Activated CD4-positive, alpha-beta T cell treated with anti-CD3 and anti-CD28 coated beads, Interleukin-2, amount 50 U/mL, for 48 hours (primary cell): ENCODE results near the gene ADAMTS7.

Experiments used
- DNase-seq, 2 experiments: peaks; one replicate each; pipeline ENCODE4 v3.0.0-alpha.2; 2020

The ADAMTS7 gene

GRCh38 chr15:78714890-78715289, 96.4 kb downstream of the ADAMTS7 start:
- DNase-seq: no peak

DNA sequence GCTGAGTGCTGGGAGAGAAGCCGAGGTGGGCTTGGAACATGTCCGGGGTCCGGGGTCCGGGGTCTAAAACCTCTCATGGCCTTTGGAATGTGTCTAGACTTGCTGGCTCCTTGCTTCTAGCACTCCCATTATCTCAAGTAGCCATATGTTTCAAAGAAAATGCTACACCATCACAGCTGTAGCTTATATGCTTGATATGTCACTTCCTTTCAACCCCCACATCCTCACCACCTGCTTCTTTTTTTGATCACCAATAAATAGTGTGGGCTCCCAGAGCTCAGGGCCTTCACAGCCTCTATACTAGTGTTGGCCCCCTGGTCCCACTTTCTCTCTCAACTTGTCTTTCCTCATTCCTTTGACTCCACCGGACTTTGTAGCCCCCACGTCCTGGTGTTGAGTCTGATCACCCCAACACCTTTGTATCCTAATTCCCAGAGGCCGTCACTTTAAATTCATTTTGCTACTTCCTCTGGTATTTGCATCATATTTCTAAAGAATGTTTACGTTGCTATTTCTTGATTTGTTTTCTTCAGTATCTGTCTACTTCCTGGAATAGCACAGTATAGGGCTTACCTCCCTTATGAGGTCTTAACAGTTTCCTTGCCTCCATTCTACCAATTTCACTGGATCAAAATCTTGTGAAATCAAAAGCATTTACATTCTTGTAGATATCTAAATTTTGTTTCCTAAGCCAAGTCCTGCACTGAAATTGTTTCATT, 98.3 kb downstream of the ADAMTS7 start:
- no peak for DNase-seq

DNA sequence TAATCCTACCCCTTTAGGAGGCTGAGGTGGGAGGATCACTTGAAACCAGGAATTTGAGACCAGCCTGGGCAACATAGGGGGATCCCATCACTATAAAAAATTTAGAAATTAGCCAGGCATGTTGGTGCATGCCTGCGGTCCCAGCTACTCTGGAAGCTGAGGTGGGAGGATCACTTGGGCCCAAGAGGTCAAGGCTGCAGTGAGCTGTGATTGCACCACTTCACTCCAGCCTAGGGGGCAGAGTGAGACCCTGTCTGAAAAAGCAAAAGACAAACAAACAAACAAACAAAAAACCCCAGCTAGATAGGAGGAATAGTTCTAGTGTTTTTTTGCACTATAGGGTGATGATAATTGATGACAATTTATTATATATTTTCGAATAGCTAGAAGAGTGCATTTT, 99.6 kb downstream of the ADAMTS7 start:
- DNase-seq: no peak

DNA sequence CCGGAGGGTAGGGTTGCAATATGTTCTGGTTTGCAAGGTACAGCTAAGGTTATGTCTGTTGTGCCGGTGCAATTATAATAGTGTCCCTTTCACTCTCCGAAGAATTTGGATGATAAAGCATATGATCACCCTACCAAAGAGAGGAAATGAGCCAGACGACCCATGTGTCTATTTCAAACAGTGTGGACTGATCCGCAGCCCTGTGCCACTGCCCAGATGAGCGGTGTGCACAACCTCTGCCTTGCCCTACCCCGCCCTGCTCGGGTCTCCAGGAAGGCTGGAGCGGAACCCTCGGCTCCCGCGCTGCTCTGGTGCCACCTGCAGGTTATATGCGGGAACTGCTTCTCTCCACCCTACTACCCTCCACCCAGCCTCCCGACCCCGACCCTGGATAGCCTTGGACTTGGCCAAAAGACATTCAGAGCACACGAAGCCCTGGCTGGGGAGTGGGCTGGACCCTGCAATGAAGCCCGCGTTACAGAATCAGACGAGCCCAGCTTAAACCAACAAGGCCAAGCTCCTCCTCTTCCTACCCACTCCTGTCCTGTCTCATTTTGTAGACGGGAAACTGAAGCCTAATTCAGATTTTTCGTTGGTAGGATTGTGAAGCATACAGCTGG, 101.9 kb downstream of the ADAMTS7 start:
- DNase-seq: peak; percentile 72 to 80
